Activated CD8-positive, alpha-beta memory T cell treated with anti-CD3 and anti-CD28 coated beads, Interleukin-2, amount 50 U/mL, for 48 hours (primary cell): ENCODE results near the gene ERGIC1.
"Not testable (repeated sequence)": the region's sequence is repeated elsewhere in the genome, so short reads cannot be mapped to it uniquely, and the experiment has no call there.

Experiments used
- DNase-seq: peaks from one replicate; pipeline ENCODE4 v3.0.0-alpha.2; 2020

The ERGIC1 gene

GRCh38 chr5:172885597-172886340 lies 51.7 kb downstream of the ERGIC1 start:
- DNase-seq: no peak

- DNase-seq: no peak
Measured at GRCh38 chr5:172886476-172886875, 52.4 kb downstream of the ERGIC1 start.

- no peak for DNase-seq
Measured at GRCh38 chr5:172886974-172887501, 53.0 kb downstream of the ERGIC1 start.

- DNase-seq: no peak
Measured at GRCh38 chr5:172887692-172888091, 53.6 kb downstream of the ERGIC1 start.

- DNase-seq: no peak
Measured at GRCh38 chr5:172890659-172891058, 56.6 kb downstream of the ERGIC1 start.

- no peak for DNase-seq
Measured at GRCh38 chr5:172891716-172892421, 57.8 kb downstream of the ERGIC1 start.

GRCh38 chr5:172892713-172893112 lies 58.7 kb downstream of the ERGIC1 start:
- DNase-seq: no peak

- DNase-seq: no peak
Measured at GRCh38 chr5:172894767-172895388, 60.8 kb downstream of the ERGIC1 start.

GRCh38 chr5:172895549-172895948 lies 61.5 kb downstream of the ERGIC1 start:
- no peak for DNase-seq

GRCh38 chr5:172896465-172896864 lies 62.4 kb downstream of the ERGIC1 start:
- no peak for DNase-seq

GRCh38 chr5:172897067-172897466 lies 63.0 kb downstream of the ERGIC1 start:
- DNase-seq: not testable (repeated sequence)

GRCh38 chr5:172897481-172898217 lies 63.6 kb downstream of the ERGIC1 start:
- no peak for DNase-seq

- no peak for DNase-seq
Measured at GRCh38 chr5:172898218-172898842, 64.3 kb downstream of the ERGIC1 start.

GRCh38 chr5:172898843-172899369 lies 64.9 kb downstream of the ERGIC1 start:
- no peak for DNase-seq

GRCh38 chr5:172899436-172899835 lies 65.4 kb downstream of the ERGIC1 start:
- no peak for DNase-seq

- DNase-seq: no peak
Measured at GRCh38 chr5:172901012-172901780, 67.1 kb downstream of the ERGIC1 start.

GRCh38 chr5:172901788-172902496 lies 67.9 kb downstream of the ERGIC1 start:
- no peak for DNase-seq

- DNase-seq: no peak
Measured at GRCh38 chr5:172902497-172903472, 68.7 kb downstream of the ERGIC1 start.

GRCh38 chr5:172903790-172904189 lies 69.7 kb downstream of the ERGIC1 start:
- DNase-seq: no peak

GRCh38 chr5:172904312-172904642 lies 70.2 kb downstream of the ERGIC1 start:
- no peak for DNase-seq
